GM18526 (cell line): ENCODE measurements around the gene KRT71.

Source experiments
- POLR2A ChIP-seq: IDR thresholded peaks from 3 replicates; pipeline ENCODE4 v1.6.1; 2011; ENCODE audit not compliant: insufficient read length; ENCODE audit errors: extremely low read depth

Gene KRT71

DNA sequence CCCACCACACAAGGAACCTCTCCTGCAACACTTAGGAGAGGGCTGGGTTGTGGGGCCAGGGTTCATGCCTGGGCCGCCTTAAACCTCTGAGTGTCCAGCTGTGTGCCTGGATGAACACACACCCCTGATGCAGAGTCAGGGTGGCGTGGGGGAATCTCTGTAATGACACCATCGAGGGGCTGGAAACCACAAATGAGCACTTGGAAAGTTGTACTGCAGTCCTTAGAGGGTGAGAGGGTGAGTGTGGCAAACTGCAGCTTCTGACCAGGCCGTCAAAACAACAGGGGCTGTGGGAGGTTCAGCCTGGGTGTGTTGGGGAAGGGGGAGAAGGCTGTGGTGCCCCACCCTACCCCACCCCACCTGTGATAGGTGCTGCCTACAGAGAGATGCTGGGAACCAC, 20.3 kb downstream of the KRT71 start:
- no peak for TF ChIP-seq POLR2A

DNA sequence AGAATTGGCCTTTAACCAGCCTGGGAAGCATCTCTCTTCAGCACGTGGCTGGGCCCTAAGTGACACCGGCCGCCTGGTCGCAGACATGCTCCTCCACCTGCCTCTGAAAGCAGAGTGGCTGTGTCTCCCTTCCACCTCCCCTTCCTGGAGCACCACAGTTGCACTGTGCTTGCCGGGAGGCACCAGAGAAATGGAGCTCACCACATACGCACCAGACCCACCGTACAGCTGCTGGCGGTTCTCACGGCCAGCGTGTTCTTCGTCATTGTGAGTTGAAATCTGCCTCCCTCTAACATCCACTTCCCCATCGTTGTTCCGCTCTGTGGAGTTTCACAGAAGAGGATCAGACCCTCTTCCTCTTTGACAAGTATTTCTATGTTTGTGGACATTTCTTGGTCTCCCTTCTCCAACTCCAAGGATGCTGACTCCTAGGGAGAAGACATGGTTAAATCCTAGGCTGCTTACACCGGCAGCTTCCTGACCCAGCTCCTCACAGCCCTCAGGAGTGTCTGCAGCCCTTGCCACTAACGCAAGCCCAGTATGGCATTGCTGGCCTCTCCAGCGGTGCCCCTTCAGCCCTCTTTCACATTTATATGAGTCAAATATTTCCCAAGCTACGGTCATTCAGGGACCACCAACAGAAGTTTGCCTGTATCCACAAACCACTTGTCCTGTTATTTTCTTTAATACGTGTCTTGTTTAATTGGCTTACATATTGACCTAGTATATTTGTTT, 21.2 kb downstream of the KRT71 start:
- no peak for TF ChIP-seq POLR2A

DNA sequence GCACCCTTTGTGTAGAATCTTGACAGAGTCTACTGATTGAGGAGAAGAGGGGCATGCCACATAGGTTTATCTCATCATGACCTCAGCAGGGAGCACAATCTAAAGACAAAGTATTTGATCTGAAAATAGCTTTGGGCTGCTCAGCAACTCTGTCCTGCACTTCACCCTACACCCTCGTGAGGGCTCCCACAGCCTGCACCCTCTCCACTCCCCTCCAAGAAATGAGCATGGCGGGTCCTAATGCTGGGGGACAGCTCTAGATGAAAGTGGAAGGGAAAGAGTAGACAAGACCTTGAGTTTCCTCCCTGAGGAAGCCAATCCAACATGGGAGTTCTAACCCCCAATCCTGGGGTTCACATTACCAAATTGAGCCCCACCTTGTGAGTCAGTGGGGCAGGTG, 22.0 kb downstream of the KRT71 start:
- TF ChIP-seq POLR2A = no peak

DNA sequence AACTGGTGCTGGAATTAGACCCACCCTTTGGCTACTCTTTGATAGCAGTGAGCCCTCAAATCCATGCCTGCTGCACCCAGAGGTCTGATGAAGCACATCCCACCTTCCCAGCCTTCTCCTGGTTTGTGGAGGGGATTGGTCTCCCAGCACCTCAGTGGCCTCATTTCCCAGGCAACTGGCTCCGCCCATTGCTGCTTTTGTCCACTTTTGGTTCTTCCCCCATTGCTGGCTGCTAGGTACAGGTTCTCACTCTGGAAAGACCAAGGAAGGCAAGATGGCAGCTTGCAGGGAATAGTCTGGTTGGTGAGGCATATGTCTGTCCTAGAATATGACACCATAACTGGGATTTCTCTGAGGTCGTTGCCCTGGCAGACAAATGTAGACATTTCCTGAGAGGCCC, 22.6 kb downstream of the KRT71 start:
- TF ChIP-seq POLR2A = no peak

DNA sequence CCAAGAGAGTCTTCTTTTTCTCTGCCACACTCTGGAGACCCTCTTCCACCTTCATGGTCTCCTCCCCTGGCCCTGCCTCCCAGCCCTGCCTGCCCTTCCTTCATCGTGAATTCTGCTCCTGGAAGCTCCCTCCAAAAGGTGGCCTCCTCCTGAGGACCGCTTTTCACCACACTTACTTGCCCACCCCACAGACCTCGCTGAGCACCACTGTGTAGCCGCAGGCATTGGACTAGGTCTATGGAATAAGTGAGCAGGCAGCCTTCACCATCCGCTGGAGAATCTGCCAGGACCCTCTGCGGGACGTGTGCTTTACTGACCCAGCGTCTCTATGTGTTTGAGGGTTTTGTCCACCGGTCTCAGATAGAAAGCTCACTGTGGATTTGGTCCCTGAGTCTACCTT, 23.1 kb downstream of the KRT71 start:
- TF ChIP-seq POLR2A = no peak

DNA sequence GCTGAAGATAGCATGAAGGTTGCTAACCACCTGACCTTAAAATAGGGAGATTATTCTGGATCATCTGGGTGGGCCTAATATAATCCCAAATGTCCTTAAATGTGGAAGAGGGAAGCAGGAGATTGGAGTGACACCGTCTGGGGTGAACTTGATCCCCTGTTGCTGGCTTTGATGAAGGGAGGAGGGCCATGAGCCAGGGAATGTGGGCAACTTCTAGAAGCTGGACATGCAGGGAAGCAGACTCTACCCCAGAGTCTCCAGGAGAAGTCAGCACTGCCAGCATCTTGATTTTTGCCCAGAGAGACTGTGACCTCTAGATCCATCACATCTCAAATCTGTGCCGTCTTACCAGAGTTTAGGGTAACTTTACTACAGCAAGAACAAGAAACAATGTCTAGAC, 23.5 kb downstream of the KRT71 start:
- no peak for TF ChIP-seq POLR2A

DNA sequence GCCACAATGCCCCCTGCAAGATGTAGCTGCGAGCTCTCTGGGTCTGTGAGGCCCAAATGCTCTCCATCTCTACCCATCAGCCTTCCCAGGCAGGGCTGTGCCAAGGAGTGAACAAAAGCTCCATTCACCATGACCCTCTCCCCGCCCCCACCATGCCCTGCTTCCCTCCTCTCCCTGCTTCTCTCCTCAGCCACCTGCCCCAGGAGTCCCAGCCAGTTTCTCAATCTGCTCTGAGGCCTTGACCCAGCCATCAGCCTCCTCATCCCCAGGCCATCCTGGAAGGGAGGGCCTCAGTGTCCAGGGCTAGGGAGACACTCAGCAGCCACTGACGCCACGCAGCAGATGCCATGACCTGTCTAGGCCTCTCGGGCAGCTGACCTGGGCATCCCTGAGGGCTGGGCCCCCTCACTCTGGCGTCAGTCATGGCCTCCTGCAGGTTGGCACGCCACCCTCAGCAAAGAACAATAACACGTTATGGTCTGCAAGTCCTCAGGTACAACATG, 24.3 kb downstream of the KRT71 start:
- no peak for TF ChIP-seq POLR2A

DNA sequence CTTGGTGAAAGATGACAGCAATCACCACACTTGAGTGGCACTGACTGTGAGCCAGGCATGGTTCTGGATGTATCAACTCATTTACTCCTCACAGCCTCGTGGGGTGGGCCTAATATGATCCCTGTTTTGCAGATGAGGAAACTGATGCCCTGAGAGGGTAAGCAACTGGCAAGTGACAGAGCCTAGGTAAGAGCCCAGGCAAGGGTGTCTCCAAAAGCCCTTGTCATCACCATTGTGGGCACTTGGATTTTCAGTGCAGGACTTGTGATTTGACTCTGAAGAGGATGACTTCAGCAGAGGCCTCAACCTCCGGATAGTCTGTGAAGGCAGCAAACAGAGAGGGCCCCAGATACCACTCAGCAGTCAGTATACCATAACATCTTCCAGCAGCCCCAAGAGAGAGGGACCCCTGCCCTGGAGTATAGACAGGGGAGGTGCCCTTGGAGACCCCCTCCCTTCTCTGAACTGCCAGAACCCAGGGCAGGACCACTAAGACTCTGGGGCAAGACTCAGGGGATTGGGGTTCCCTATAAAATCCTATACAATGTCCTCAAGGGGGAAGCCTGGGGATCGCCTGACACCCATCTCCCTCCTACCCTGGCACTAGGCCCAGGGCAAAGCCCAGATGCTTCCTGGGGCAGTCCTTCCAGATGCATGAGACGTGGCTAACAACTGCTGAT, 25.7 kb downstream of the KRT71 start:
- TF ChIP-seq POLR2A = no peak

DNA sequence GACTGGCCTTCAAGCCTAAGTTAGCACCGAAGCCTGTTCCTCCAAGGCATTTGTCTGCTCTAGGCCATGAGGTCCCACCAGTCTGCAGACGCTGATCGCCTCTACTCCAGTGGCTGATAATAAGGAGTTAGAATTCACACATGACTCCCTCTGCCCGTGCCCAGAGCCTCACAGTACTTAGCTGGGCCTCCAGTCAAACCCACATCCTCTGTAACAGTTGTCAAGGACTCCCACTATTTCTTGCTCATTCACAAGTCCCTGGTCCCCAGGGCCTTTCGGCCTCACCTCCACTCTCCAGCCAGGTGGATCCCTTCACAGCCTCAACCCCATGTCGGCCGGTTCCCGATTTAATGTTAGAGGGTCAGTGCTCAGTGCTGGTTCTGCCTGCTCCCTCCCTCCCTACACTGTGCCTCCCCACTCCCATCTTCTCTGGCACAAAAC, 26.4 kb downstream of the KRT71 start:
- no peak for TF ChIP-seq POLR2A

DNA sequence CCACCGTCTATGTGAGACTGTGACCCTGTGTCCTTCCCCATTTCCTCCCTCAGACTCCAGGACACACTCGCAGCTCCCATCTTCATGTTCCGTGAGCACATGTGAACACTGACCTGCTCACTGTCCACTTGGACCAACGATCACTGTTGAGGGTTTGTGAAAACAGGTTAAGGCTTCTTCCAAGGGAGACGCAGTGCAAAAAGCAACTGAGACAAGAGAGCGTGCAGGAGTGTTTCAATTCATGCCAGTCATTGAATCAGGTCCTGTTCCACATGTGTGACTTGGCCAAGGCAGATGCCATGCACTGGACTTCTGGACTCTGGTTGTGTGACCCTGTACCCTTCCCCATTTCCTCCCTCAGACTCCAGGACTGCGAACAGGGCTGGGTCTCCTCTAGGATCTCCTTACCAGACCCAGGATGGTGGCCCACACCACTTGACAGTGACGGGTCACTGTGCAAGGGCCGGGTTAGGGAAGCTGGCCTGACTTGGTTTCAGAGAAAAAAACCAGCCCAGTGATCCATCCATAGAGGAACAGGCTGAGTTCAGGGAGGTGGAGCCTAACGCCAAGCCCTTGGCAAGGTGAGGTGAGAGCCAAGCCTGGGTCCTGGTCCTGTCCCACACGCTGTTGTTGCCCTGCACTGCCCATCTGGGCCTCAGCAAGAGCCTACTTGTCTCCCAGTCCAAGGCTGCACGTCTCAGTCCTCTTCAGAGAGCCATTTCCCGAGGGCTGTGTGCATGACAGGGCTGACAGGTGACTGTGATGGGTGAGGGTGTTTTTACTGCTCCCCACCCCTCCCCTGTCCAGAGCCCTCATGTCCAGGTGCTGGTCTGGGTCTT, 27.1 kb downstream of the KRT71 start:
- TF ChIP-seq POLR2A = no peak

DNA sequence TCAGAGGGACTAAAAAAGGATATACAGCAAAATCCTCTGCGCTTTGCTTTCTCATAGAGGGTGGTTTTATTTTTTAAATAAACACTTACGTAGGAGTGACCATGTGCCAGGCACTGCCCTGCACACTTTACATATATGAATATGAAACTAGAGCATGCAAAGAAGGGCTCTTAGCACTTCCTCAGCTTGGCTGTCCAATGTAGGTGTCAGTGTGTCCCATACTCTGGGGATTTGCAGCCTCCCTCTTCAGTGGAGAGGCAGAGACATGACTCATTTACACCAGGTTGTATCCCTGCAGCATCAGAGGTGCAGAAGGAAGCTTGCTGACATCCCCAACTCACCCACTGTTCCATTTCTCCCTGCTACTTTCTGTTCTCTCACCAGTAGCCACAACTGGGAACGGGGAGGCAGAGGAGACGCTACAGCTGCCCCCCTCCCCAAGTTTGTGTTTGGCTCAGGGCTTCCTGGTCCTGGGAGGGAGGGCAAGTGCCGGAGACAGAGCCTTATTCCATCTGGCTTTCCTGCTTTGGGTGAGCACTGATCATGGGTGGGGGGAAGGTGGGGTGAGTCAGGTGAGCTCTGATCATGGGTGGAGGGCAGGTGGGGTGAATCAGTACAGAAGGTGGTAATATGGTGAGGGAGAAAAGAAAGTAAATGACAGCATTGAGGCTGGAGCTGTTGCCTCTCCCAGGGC, 27.9 kb downstream of the KRT71 start:
- TF ChIP-seq POLR2A = no peak

DNA sequence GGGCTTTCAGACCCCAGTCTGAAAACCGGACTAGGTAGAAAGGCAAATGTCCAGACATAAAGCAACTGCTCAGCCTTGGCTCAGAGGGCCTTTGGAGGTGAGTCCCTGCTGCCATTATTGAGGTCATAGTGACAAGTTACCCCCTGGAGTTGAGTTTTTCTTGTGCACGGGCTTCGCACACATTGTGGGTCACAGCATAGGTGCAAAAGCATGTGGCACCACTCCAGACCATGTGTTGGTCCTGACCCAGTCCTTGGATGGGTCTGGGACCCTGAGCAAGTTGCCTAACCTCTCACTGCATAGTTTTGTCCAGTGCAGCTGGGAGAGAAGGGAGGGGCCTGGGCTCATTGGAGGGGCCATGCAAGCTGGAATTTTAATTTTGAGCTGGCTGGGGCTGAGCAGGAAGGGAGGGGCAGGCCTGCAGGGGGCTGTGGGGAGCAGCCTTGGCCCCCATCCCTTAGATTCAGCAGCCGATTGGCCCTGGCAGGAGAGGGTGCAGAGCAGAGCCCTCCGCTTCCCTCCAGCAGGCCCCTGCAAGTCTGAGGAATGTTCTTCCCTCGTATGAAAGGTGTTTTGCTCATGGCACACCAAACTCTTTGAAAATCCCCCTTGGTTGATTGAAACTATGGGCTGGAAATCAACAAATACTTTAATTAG, 28.6 kb downstream of the KRT71 start:
- no peak for TF ChIP-seq POLR2A

DNA sequence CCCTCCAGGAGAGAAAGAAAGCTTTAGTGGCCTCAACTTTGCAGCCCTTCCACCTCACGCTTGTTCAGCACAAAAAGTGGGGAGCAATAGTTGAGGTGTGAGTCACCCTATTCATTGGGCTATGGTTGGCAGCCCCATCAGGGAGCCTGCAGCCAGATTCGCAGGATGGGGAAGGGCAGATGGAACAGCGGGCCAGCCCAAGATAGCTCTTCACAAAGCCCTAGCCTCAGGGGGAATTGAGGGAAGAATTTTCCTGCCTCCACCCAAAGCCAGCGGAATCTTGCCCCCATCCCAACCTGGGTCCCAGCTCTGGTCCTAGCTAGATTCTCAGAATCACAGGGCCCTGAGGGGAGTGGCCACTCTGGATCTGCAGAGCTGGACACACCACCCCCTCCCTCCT, 29.1 kb downstream of the KRT71 start:
- TF ChIP-seq POLR2A = no peak

DNA sequence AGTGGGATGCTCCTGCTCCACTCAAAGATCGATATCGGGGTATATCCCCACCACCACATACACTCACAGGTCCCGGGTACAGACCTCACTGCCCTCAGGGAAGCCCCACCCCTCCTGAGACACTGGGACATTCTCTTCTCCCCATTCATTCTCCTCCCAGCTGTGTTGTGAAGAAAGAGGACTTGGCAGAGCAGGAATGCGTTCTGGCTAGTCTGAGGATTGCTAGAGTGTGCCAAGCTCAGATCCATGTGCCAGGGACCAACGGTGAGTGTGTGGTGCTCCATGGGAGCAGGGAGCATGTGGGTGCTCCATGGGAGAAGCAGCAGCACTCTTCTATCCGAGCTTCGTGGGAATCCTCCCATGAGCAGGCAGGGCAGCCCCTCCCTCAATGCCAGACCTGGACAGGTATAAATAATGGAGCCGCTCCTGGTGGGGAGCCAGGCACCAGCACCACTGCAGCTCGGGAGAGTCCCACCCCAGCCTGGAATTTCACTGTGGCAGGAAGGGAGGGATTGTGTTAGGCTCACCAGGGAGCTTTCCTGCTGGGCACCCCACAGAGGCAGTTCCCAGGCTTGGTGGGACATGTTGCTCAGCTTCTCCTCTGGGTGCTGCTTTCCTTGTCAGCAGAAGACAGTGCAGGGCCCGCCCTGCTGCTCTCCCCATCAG, 30.5 kb downstream of the KRT71 start:
- no peak for TF ChIP-seq POLR2A

DNA sequence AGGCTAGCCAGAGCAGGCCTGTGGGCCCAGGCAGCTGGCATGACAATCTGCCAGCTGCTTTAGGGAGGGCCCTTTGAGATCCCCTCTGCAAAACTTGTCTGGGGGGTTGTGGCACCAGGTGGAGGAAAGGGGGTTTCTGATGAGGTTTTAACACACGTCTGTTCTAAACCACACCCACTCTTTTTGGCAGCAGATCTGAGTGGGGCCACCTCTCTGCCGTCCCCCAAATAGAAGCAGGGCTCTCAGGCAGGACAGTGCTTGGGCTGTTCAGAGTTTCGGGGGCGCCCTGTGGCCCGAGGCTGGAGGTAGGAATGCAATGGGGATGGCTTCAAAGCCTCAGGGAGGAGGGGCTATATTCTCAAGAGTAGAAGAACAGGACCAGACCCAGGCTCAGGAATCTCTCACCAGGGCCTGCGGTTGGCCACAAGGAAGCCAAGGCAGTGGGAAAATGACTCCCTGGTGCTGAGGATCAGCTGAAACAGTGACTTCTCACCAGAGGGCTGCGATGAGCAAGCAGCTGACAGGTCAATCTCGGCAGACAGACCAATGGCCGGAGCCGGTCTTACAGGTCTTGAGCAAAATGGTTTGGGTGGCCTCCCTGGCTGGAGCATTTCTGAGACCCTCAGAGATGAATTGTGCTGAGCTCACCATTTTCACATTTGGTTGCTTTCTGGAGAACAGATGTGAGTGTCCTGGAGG, 31.2 kb downstream of the KRT71 start:
- TF ChIP-seq POLR2A = no peak
